ENCODE data around the gene RGS3.

Gene RGS3

DNA sequence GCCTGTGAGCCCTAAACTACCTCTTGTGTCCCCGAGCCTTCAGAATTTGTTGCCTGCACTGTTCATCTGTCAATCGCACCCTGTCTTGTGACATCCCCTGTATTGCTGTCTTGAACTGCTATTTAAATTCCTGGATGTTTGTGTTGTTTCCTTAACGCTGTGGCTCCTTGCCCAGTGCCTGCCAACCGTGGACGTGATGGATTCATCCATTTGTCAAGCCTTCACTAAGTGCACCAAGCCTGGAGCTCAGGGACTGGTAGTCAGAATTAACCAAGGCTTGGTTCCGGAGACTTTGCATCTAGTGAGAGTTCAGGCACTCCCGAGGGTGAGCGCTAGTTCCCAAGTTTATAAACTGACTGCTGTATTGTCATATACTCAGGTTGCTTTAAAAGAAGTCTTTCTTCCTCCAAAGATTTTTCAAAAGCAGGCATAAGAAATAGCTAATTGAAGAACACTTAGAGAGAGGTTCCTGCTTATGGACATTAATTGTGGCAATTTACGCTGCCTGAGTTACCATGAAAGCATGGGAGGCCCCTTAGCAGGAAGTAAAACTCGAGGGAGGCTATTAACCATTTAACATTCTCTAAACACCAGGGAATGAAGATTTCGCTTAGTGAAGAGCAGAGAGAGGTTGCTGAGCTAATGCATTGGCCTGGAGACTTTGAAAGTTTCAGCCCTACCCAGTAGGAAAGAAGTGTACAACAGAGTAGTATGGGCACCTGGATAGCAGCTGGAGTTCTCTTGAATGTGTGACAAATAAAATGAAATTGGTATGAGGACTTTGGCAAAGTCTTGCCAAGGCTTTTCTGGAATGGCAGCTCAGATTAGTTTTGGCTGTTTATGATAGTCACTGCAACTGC lies 29.0 kb downstream of the RGS3 start:
- DNase-seq = no peak

DNA sequence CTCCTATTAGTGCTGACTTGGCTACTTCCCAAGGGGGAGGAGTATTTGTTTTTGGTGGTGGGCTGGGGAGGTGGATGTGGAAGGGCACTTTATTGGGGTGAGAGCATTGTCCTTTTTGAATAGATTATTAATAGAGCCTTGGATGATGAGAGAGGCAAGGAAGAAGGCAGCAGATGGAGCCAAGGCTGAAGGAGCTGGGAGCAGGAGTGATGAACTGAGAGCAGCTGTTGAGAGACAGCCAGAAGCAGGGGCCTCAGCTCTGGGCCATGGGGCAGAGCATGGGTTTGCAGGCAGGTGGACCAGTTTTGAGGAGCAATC lies 29.6 kb downstream of the RGS3 start:
- no peak for DNase-seq

DNA sequence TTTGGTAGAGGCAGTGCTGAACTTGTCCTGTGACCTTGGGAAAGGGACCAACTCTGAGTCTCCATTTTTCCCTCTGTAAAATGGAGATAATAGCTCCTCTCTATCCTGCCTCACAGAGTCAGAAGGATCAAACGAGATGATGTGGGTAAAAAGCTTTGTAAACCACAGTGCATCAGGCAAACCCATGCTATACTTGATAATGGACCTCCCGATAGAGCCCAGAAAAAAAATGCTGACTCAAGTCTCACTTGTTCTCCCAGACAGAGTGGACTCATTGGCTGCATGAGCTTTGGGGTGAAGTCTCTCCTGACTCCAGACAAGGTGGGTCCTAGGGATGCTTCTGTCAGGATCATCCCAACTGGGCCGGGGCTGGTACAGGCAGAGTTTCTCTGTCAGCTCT lies 32.0 kb downstream of the RGS3 start:
- peak; percentile 58 for DNase-seq

DNA sequence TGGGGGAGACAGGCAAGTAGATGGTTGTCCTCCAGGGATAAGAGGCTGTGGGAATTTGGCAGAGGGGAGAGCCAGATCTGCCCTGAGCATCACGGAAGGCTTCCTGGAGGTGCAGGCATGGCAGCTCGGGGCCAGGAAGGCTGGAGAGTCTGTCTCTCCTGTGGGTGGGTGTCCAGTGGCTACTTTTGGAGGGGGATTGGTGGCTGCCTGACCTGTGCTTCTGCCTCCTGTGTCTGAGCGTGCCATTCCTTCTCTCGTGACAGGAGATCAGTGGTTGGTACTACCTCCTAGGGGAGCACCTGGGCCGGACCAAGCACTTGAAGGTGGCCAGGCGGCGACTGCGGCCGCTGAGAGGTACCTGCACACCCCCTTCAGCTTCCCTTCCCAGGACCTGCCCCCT lies 33.5 kb downstream of the RGS3 start:
- DNase-seq = no peak

DNA sequence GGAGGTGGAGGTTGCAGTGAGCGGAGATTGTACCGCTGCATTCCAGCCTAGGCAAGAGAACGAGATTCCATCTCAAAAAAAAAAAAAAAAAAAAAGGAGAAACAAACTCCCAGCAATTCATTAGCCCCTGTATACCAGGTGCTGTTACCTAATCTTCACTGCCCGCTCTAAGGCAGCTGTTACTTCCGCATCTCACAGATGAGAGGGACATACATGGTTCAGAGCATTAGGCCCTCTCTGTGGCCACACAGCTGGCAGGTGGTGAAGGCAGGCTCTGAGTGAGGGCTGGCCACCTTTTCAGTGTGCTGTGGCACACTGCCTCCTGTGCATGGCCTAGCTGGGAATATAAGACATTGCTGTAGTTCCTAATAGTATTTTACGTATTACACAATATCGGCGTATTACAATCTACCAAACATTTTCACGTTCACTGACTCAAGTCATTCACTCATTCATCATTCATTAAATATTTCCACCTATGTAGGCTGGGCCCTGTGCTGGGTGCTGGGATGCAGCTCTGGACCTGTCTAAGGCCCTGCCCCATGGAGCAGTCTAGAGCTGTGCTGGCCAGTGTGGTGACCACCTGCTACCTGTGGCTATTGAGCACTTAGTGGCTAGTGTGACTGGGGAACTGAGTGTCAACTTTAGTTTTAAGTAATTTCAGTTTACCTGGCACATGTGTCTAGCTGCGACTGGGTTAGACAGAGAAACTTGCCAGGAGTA lies 35.8 kb downstream of the RGS3 start:
- DNase-seq = no peak

DNA sequence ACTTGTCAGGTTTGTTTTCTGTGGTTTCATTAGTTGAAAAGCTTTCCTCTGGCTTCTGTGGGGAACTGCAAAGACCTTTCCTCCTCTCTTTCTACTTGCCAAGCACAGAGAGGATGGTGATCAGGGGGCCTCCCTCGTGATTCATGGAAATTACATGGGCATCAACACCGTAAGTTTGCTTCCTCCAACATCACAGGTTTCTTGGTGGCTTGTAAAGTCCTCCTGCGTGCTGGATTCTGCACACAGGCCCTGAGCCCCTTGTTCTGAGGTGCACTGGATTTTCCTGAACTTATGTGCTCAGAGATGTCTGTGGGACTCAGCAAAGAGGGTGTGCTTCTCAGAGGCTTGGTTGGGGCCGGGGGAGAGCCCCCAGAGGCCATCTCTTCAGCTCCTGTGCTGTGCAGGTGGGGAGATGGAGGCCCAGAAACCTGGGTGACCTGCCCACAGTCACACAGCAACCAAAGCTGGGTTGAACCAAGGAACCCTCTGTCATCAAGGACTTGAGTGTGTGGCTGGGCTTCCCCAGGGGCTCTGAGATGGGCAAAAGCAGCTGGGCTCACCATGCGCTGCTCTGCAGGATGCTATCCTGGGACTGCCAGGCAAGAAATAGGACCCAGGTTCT lies 36.5 kb downstream of the RGS3 start:
- no peak for DNase-seq

DNA sequence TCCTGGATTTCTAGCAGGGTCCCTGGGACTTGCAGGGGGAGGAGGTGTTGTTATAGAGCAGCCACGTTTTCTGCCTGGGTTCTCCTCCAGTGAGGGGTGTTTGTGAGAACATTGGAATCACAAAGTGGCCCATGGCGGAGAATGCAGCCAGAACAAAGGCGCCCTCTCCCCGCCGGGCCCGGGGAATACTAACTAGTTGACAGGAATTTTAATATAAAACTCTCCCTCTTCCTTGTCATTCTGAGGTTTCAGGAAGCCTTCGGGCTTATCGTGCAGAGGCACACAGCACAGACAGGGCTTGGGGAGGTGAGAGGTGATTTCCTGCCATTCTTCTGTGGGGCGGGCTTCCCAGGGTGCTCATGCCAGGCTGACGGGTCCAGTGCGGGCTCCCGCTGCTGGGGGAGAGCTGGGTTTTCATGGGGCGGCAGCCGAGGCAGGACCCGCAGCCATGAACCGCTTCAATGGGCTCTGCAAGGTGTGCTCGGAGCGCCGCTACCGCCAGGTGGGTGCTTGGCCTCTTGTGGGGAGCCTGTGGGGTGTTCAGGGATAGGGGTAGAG lies 37.7 kb downstream of the RGS3 start:
- DNase-seq = no peak

DNA sequence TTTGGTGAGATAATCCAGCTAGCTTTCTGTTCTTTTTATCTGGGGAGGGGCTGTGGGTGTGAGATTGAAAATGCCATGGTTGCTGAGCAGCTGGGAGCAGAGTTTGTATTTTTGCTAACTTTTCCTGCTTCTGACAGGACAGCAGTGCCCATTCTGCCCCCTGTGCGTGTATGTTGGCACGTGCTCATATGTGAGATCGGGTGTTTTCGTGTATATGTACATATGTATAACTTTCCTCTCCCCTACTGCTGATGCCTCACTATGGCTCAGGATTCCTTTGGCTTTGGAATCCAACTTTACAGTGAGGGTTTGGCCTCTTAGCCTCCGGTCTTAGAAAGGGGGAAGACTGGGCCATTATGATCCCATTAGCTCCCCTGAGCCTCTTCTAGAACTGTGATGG lies 38.3 kb downstream of the RGS3 start:
- DNase-seq = peak; percentile 31

DNA sequence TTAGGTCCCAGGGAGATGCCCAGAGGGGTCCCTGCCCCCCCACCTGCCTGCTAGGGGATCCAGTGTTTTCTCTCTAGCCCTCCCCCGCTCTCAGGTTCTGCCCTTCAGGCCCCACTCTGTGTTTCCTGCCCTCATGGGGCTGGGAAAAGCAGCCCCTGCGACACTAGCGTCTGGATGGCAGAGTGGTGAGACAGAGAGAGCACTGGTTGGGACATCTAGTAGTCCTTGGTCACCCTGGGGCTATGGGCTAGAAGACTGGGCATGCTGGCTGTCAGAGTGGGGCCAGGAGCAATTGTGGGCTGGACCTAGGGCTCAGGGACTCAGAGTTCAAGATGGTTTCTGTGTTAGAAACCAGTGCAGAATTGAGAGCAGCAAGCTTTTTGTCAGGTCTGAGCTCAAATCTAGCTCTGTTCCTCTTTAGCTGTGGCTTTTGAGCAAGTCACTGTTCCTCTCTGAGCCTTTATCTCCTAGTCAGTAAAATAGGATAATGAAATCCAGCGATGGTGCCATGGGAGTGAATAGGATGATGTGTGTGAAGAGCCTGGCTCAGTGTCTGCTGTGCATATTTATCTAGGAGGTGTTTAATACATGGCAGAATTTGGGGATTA lies 39.0 kb downstream of the RGS3 start:
- DNase-seq = no peak

DNA sequence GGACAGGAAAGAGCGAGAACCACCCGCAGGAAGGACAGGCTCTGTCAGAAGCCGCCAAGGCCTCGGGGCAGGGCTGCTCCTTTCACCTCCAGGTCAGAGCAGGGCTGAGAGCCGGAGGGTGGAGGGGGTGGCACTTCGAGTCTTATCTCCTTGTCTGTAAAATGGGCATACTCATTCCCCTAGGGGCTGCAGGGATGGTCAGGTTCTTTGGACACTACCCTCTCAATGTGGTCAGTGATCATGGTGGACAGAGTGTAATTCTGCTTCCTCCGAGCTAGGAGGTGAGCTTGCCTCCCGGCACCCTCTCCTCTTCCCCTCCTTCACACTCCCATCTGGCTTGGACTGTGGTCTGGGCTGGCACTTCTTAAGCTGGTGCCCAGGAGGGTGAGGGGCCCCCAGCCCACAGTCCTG lies 39.6 kb downstream of the RGS3 start:
- no peak for DNase-seq

DNA sequence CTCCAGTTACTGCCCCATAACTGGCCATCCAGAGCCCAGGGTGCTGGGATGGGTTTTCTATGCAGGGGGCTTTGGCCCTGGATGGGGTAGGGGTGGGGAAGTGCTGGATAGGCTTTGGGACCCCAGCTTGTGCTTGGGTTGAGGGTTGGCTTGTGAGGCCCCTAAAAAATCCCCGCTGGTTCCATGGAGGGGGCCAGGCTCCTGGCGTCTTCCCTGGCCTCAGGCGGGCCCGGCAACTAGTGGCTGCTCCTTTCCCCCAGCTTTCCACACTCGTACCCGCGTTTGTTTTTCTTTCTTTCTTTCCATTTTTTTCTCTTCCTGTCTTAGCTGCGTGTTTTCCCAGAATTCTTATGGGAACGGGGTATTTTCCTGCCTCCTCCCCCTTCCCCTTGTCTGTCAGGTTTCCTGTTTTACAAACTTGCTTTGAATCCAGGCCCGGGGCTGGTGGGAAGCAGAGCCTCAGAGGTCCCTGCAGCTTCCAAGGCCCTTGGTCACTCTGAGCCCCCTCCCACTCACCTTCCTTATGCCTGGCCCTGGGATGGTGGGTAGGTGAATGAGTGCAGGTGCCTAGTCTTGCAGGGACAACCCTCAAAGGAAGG lies 40.2 kb downstream of the RGS3 start:
- no peak for DNase-seq

DNA sequence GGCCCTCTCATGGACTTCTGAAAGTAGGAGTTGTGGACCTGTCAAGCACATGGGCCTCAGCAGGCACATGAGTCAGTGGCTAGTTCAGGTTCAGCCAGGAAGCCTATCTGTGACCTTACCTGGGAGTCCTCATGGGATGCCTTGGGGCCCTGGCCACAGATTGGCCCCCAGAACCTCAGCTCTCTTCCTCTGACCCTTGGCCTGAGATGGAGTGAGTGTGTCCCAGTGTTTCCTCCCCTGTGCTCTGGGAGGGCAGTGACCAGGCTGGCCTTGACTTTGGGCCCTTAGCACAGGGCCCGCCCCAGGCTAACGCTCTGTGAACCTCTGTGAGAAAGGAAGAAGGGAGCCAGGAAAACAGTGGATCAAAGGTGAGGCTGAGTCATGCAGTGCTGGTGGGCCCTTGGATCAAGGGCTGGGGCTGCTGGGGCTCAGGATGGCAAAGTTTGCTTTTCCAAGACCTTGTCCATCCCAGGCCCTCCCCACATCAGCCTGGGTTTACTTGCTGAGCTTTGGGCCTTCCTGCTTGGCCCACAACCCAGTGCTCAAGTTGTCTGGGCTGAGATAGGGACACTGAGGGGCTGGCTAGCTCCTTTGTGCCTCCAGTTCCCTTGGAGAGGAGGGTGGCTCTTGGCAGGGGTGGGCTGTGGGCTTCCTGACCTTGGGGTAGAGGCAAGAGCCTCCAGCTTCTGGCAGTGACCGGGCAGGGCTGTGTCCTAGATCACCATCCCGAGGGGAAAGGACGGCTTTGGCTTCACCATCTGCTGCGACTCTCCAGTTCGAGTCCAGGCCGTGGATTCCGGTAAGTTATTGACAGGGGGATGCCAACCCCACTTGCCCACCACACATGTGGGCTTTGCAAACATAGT lies 41.4 kb downstream of the RGS3 start:
- no peak for DNase-seq

DNA sequence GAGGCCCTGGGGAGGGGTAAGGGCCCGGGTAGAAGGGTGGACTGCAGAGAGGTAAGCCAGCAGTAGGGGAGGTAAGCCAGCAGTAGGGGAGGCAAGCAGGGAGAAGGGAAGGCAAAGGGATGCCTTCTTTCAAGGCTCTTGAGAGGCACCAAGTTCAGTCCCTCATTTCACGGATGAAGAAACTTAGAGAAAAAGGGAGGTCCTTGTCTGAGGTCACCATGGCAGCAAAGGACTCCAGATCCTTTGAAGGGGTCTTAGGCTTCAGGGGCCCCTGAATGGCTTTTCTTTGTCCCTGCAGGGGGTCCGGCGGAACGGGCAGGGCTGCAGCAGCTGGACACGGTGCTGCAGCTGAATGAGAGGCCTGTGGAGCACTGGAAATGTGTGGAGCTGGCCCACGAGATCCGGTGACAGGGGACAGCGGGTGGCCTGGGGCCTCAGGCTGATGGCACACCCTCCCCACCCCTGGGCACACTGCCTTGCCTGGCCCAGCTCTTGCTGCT lies 42.6 kb downstream of the RGS3 start:
- DNase-seq = no peak

DNA sequence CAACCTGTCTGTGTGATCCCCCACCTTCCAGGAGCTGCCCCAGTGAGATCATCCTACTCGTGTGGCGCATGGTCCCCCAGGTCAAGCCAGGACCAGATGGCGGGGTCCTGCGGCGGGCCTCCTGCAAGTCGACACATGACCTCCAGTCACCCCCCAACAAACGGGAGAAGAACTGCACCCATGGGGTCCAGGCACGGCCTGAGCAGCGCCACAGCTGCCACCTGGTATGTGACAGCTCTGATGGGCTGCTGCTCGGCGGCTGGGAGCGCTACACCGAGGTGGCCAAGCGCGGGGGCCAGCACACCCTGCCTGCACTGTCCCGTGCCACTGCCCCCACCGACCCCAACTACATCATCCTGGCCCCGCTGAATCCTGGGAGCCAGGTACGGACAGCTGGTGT lies 43.7 kb downstream of the RGS3 start:
- DNase-seq = no peak

DNA sequence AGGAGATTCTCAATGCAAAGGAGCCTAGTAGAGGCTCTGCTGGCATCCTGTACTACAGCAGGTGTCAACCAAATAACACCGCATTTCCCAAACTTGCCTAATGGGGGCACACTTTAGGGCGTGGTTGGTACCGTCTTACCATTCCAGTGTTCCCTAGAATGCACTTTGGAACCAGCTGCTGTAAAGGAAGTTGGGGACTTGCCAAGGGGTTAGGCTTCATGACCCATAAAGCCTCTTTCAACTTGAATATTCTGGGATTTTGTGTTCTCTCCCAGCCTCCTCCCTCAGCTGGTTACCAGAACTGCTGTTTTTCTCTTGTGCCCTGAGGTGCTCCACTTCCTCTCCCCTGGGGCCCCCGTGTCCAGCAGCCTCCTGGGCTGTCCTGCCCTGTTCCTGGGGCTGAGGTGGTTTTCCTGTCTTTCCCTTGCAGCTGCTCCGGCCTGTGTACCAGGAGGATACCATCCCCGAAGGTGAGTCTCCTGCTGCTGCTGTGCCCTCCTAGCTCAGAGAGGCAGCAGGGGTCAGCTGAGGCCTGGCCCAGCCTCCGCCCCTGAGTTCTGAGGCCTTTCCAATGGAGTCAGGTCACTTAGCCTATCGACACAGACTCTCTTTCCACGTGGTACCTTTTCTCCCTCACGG lies 44.7 kb downstream of the RGS3 start:
- peak; percentile 38 for DNase-seq

DNA sequence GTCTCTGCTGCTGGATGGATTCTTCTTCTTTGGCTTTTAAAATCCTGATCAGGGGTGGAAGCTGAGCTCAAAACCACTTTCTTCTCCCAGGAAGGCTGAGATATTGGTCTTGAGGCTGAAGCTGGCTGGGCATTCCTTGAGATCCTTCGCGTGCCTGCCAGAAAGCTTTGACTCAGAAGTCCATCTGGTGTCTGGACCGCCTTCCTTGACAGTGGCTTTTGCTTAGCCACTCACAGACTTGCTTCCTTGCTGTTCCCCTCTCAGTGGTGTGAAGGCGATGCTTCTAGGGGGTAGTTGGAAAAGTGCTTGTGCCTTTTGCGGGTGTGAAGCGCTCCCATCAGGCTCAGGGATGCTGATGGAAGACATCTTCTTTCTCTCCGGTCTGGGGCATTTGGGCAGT lies 45.9 kb downstream of the RGS3 start:
- no peak for DNase-seq

DNA sequence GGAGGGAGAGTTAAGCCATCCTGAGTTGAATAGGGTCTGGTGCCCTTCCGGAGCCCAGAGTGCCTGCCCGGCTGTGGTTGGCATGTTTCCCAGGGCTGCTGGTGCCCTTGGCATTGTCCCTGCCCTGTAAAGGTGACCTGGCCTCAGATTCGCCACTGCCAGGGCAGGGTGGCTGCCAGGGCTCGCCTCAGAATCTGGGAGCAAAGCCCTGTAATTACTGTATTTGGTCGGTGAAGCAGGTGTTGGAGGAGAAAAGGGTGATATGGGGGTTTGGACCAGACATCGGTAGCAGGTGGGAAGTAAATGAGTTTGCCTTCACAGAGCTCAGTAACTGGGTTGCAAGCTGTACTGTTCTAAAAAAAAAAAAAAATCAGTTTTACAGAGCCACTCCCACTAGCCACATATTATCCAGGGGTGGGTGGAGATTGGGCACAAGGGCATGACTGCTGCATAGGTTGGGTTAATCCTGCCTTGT lies 47.6 kb downstream of the RGS3 start:
- DNase-seq = no peak

DNA sequence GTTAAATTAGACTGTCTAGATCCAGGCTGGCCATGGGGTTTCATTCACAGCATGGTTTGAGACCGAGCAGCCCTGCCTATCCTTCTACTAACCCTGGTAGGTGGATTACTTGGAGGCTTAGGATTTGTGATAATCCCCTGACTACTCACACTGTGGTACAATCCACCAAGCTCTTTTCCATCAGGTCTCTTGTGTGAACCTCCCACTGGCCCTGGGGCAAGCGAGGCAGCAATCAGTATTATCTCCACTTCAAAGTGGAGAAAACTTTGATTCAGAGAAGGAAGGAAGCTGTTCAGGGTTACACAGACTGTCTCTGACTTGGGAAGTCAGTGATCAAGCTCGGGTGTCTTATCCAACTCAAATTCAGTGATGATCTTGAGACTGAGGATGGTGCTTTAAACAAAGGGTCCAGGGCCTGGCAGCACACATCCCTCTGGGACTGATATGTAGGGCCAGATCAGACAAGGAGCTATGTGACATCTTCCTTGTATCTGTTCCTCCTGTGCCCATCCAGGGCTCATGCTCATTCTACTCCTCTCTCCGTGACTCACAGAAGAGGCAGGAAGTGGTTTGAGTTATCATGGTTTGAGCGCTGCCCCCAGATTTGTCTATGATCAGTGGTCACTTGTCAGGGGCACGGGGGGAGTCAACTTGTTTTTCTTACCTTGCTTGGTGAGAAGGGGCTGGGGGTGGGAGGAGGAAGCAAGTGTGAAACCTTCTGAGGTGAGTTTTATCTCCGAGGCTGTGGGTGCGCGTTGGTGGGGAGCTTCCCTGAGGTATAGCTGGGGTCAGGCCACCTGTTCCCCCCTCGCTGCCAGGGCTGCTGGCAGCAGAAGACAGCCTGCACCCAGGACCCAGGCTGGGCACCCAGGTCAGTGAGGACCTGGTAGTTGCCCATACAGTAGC lies 48.6 kb downstream of the RGS3 start:
- DNase-seq = peak; percentile 45

DNA sequence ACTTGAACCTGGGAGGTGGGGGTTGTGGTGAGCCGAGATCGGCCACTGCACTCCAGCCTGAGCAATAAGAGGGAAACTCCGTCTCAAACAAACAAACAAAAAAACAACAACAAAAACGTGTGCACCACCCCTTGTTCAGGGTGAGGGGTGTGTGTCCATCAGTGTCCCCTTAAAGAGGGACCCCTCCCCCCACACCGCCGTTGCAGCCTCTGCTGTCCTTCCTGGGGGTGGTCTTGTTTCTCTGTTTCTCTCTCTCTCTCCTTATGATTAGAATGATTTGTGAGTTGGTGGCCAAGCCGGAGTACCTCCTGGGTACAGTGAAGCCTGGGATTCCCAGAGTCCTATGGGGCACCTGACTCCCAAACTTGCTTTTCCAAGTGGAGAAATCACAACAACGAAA lies 49.6 kb downstream of the RGS3 start:
- DNase-seq = no peak

DNA sequence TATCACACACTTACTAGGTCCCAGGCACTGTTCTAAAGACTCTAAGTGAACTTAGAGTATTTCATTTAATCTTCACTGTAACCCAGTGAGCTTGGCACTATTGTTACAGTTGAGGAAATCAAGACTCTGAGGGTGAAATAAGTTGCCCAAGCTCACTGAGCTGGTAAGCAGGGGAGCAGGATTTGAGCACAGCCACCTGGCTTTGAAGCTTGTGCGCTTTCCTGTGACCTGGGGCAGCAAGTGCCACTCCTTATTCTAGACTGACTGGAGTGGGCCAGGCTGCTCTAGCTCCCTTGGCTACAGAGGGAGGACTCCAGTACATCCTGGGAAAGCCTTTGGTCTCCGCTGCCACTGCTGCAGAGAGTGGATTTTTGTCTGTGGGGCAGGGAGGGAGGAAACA lies 50.0 kb downstream of the RGS3 start:
- DNase-seq = no peak

Data from hematopoietic multipotent progenitor cell treated with erythropoietin and hydrocortisone succinate and interleukin-3 and kit ligand, for 8 days (in vitro differentiated cells).